ENCODE results near the gene UBE2V1. TPM values are rescaled to one million over a fixed set of nuclear protein-coding genes. Genes with fewer than 3 reads are reported as not detected.

UBE2V1 gene
- total and polyA plus RNA-seq, 2 donors (not counting 1 experiment from before 2014, with no cell fraction given), result 69.2 to 158 TPM

- WGBS (ENCODE audit: insufficient coverage), result 100% methylated on average over 1 of the region's 4 CpGs
- Mint-ChIP-seq H3K4me1 (peaks cover 5% of the 10 kb centered on the region), H3K4me3 (no peak overlapping the region), H3K27ac (no peak overlapping the region), H3K9me3 (ENCODE audit: insufficient read depth) (no peaks in the 10 kb centered on the region), H3K27me3 (no peaks in the 10 kb centered on the region)
- H3K79me2 ChIP-seq (ENCODE audit: control insufficient read depth, insufficient read depth, low read length), result no peaks in the 10 kb centered on the region
- intact Hi-C loops (cut with micrococcal nuclease), result loop anchor here (1.0 to 2.0 kb wide), 2 partner anchors 47 to 57 kb away; no protein-coding TSS in a partner anchor
- H3K4me2 ChIP-seq (replicated peaks; ENCODE audit: low read depth, low read length, poor library complexity, severe bottlenecking), result no peak overlapping the region
- no peaks in the 10 kb centered on the region for H3K4me1 ChIP-seq (ENCODE audit: control insufficient read depth in 2 of 2, insufficient read depth in 2 of 2, low read length in 2 of 2)
- DNase-seq (no peak), ATAC-seq (ENCODE audit: low read depth) (no peak)
- TF ChIP-seq EZH2 (IDR thresholded peaks at IDR 0.05; ENCODE audit: borderline replicate concordance, insufficient read depth, low read depth, low read length, poor library complexity, severe bottlenecking) (no peak), CTCF (IDR thresholded peaks at IDR 0.05) (no peak)
- no peak overlapping the region for H3K27ac ChIP-seq (ENCODE audit: low read length in 2 of 2)
- ChIA-PET POLR2A (no interaction called here), CTCF (interaction anchor here (0.9 to 20.7 kb wide), 11 partner anchors 11 to 343 kb away, joined by 3 to 297 read pairs (median 5); partner anchors contain the start of gene PEDS1)
- H3K9me3 ChIP-seq (ENCODE audit: control extremely low read depth in 1 of 3, control insufficient read depth in 2 of 3, insufficient read depth in 1 of 3, low read length in 2 of 3), result no peaks in the 10 kb centered on the region
- no peaks in the 10 kb centered on the region for H4K20me1 ChIP-seq (ENCODE audit: control insufficient read depth, insufficient read depth, low read length, poor library complexity, severe bottlenecking)
- no peak overlapping the region for H3K9ac ChIP-seq (ENCODE audit: low read length)
- H3K36me3 ChIP-seq (replicated peaks in 1 of 2; ENCODE audit: control extremely low read depth in 1 of 2, control insufficient read depth in 1 of 2, extremely low read depth in 1 of 2, insufficient read depth in 2 of 2, low read length in 1 of 2), result peaks cover 7 to 26% of the 10 kb centered on the region in 2 experiments
- H3K4me3 ChIP-seq (ENCODE audit: control extremely low read depth in 1 of 5, extremely low read depth in 1 of 5, insufficient read depth in 1 of 5, low read depth in 2 of 5, low read length in 4 of 5), result no peak overlapping the region
- H2AFZ ChIP-seq (ENCODE audit: insufficient read depth, low read depth, low read length, poor library complexity, severe bottlenecking), result no peak overlapping the region
- H3K27me3 ChIP-seq (replicated peaks in 1 of 4; ENCODE audit: control extremely low read depth in 1 of 4, control insufficient read depth in 3 of 4, insufficient read depth in 4 of 4, low read length in 3 of 4), result no peaks in the 10 kb centered on the region
Observed at GRCh38 chr20:50121858-50122271, 8.9 kb upstream of the UBE2V1 start.

GRCh38 chr20:50120935-50121693 is 8.2 kb upstream of the UBE2V1 start:
- Histone ChIP-seq H3K36me3 (replicated peaks in 1 of 2; ENCODE audit: control extremely low read depth in 1 of 2, control insufficient read depth in 1 of 2, extremely low read depth in 1 of 2, insufficient read depth in 2 of 2, low read length in 1 of 2) (peaks cover 5 to 18% of the 10 kb centered on the region in 2 experiments), H3K4me3 (ENCODE audit: control extremely low read depth in 1 of 5, extremely low read depth in 1 of 5, insufficient read depth in 1 of 5, low read depth in 2 of 5, low read length in 4 of 5) (no peak overlapping the region), H3K27ac (ENCODE audit: low read length in 2 of 2) (no peak overlapping the region), H3K27me3 (replicated peaks in 1 of 4; ENCODE audit: control extremely low read depth in 1 of 4, control insufficient read depth in 3 of 4, insufficient read depth in 4 of 4, low read length in 3 of 4) (no peaks in the 10 kb centered on the region), H3K4me2 (replicated peaks; ENCODE audit: low read depth, low read length, poor library complexity, severe bottlenecking) (no peak overlapping the region), H3K9ac (ENCODE audit: low read length) (no peak overlapping the region), H3K4me1 (ENCODE audit: control insufficient read depth in 2 of 2, insufficient read depth in 2 of 2, low read length in 2 of 2) (peaks cover 3 to 4% of the 10 kb centered on the region in 2 donors), H3K79me2 (ENCODE audit: control insufficient read depth, insufficient read depth, low read length) (no peaks in the 10 kb centered on the region), H4K20me1 (ENCODE audit: control insufficient read depth, insufficient read depth, low read length, poor library complexity, severe bottlenecking) (no peaks in the 10 kb centered on the region), H2AFZ (ENCODE audit: insufficient read depth, low read depth, low read length, poor library complexity, severe bottlenecking) (no peak overlapping the region), H3K9me3 (ENCODE audit: control extremely low read depth in 1 of 3, control insufficient read depth in 2 of 3, insufficient read depth in 1 of 3, low read length in 2 of 3) (no peaks in the 10 kb centered on the region)
- Mint-ChIP-seq H3K4me3 (no peak overlapping the region), H3K4me1 (peaks cover 9% of the 10 kb centered on the region), H3K9me3 (ENCODE audit: insufficient read depth) (no peaks in the 10 kb centered on the region), H3K27me3 (no peaks in the 10 kb centered on the region), H3K27ac (no peak overlapping the region)
- ChIA-PET CTCF (interaction anchor here (0.7 to 20.7 kb wide), 21 partner anchors 9 to 343 kb away, joined by 3 to 297 read pairs (median 5); partner anchors contain the start of genes PEDS1 and UBE2V1), POLR2A (interaction anchor here (0.7 to 1.3 kb wide), 2 partner anchors 13 to 33 kb away, joined by 3 read pairs; no protein-coding TSS in a partner anchor)
- DNase-seq (peak; percentile 69), ATAC-seq (ENCODE audit: low read depth) (peak; percentile 78)
- intact Hi-C loops (cut with micrococcal nuclease), result loop anchor here (1.0 to 2.0 kb wide), 2 partner anchors 48 to 58 kb away; no protein-coding TSS in a partner anchor
- TF ChIP-seq CTCF (IDR thresholded peaks at IDR 0.05) (peak; percentile 76), EZH2 (IDR thresholded peaks at IDR 0.05; ENCODE audit: borderline replicate concordance, insufficient read depth, low read depth, low read length, poor library complexity, severe bottlenecking) (no peak)
- 49% methylated on average over 7 of the region's 9 CpGs for whole genome bisulfite sequencing (ENCODE audit: insufficient coverage)
